Activated T-cell treated with anti-CD3 and anti-CD28 coated beads for 24 hours (primary cell): ENCODE measurements around the gene TMEM41B.
A peak's percentile ranks its signal among the peaks of the same experiment; 100 is the strongest.
"Not testable (repeated sequence)": the region's sequence is repeated elsewhere in the genome, so short reads cannot be mapped to it uniquely, and the experiment has no call there.

Experiments used
- DNase-seq: peaks from one replicate; pipeline ENCODE4 v3.0.0-alpha.2; 2020; ENCODE audit warnings: low read depth

TMEM41B gene

DNA sequence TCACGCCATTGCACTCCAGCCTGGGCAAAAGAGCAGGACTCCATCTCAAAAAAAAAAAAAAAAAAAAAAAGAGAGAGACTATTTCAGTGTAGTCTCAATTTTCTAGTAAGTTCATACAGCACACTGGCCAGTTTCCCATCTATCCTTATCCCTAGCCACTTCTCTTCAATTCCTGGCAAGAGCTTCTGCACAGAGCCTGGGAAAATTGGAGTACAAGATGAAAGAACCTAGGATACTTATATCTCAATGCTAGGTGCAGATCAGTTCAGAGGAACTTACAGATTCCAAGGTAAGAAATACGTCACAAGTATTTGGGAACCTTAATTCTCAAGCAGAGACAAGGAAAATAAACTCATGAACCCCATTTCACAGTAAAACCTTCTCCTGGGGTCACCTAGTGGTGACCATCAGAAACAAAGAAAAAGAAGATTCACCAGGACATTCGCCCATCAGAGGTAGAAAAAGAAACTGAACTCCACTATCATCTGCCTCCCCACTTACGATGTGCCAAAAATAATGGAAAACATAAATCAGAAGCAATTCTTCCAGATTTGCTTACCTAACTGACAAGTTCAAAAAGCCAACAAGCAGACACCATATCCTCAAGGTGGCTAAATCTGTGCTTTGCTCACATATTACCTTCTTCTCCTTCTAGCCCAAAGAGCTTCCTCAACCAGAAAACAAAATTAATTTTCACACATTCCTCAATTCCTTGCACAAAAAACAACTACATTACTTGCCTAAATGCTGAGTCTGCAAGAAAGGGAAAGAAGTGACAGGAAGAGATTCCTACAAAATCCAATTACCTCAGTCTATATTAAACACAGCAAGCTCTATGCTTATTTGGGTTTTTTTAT is 54.2 kb downstream of the TMEM41B start:
- DNase-seq = no peak

DNA sequence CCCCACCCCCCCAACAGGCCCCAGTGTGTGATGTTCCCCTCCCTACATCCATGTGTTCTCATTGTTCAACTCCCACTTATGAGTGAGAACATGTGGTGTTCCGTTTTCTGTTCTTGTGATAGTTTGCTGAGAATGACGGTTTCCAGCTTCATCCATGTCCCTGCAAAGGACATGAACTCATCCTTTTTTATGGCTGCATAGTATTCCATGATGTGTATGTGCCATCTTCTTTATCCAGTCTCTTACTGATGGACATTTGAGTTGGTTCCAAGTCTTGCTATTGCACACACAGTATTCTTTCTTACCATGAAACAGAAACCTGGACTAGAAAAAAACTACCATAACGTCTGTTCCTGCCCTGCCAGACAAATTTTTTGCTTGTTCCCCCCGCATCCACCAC is 56.1 kb downstream of the TMEM41B start:
- DNase-seq = not testable (repeated sequence)

DNA sequence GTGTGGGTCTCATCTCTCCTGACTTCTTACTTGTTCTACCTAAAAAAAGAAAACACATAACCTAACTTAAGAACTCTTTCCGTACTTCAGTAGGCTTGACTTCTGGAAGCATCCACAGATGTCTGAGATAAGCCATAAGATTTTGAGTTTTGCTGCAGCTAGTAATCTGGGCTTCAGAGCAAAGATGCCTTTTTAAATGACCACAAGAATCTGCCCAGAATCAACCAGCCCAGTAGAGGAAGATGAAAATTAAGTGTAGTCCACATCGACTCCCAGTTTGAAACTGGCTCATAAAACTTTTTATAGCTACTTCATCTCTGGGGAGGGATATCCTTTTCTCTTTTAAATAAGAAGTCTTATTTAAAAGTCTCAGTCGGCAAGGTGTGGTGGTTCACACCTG is 60.0 kb downstream of the TMEM41B start:
- DNase-seq = no peak

DNA sequence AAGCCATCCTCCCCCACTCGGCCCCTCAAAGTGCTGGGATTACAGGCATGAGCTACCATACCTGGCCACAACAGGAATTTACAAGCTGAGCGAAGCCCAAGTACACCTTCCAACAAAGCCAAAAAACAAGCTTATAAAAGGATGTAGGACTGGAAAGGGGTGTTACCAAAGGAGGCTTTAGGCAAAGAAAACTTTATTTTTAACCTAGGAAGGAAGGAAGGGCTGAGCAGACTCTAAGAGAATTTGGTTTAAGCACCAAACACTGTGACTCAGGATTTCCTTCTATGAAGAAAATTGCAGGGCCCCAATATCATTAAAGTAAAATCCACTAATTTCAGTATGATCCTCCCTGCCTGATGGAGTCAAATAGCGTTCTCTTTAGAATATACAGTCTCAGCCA is 61.3 kb downstream of the TMEM41B start:
- no peak for DNase-seq

DNA sequence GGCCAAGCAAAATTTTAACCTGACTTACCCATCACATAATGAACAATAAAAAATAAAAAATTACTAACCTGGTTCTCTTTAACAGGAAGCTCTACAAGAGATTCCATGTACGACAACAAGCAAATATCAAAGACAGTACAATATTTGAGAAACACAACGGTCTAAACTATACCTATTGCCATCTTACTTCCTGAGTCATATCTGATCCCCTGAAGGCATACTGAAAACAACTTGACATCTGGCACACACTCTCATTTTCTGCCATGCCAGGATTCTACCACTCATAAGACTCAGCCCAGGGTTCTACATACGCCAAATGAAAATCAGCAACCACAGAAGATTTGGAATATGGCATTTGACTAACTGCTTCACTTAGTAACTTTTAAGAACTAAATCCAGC is 63.1 kb downstream of the TMEM41B start:
- no peak for DNase-seq

DNA sequence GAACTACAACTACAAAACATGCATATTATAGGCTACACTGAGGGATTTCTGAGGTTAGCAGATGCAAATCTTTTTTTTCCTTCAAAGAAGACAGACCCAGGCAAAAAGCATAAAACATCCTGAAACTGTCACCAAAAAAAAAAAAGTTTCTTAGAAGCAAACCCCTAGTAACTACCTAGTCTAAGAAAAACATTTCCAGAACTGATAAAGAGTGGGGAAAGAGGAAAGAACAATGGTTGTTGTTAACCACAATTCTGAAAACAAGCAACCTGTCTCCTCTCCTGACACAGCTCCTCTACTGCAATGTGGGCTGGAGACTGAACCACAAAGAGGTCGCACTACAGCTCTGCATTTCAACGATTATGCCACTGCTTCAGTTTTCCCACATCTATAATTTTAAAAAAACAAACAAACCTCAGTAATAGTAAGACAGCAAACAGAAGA is 64.2 kb downstream of the TMEM41B start:
- peak; percentile 25 for DNase-seq

DNA sequence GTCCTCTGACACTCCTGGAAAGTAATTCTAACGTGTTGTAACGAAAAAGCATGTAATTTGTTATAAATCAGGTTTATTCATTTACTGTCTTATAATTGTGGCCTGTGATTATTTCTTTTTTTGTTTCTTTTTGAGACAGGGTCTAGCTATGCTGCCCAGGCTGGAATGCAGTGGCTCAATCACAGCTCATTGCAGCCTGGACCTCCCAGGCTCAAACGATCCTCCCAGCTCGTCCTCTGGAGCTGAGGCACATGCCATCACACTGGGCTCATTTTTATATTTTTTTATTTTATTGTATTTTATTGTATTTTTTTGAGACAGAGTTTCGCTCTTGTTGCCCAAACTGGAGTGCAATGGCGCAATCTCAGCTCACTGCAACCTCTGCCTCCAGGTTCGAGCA is 65.1 kb downstream of the TMEM41B start:
- no peak for DNase-seq

DNA sequence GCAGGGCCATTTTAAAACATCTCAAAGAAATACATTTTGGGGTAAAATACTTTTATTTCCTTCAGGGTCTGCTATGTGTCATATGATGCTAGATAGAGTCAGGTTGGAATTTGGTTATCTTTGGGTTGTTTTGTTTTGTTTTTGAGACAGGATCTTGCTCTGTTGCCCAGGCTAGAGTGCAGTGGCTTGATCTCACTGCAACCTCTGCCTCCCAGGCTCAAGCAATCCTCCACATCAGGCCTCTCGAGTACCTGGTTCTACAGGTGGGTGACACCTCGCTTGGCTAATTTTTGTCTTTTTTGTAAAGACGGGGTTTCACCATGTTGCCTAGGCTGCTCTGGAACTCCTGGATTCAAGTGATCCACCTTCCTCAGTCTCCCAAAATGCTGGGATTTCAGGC is 66.5 kb downstream of the TMEM41B start:
- no peak for DNase-seq

DNA sequence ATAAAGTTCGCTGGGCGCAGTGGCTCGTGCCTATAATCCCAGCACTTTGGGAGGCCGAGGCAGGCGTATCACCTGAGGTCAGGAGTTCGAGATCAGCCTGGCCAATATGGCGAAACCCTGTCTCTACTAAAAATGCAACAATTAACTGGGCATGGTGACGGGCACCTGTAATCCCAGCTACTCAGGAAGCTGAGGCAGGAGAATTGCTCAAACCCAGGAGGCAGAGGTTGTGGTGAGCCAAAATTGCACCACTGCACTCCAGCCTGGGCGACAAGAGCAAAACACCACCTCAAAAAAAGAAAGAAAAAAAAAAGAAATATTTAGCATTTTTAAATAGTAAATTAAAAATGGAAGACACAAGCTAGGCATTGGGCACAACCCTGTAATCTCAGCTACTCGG is 78.2 kb downstream of the TMEM41B start:
- not testable (repeated sequence) for DNase-seq

DNA sequence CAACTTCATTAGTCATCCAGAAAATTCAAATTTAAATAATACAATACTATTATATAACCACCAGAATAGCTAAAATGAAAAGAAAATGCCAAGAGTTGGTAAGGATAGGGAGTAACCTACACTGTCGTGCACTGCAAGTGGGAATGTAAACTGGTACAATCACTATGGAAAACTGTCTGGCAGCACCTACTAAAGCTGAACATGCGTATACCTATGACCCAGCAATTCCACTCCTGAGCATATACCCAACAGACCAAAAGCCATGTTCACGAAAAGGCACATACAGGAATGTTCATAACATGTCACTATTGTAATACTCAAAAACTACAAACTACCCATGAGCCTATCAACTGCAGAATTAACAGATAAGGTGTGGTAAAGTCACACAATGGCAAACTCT is 81.9 kb downstream of the TMEM41B start:
- no peak for DNase-seq

DNA sequence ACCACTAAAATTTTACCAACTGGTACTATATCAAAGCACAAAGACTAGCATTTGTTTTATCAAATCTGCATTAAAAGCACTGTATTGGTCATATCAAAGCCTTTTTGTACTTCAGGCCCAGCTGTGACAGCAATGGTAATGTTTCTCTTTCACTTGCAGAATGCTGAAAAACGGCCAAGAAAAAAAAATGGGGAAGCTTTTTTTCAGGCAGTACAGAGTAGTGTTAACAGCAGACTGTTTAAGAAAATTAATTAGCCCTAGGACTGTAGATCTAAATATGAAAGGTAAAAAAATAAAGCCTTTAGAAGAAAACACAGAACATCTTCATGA is 82.6 kb downstream of the TMEM41B start:
- no peak for DNase-seq
